ENCODE measurements around the gene PDGFB. TPM values are rescaled to one million over a fixed set of nuclear protein-coding genes. Genes with fewer than 3 reads are reported as not detected.

The PDGFB gene
- polyA plus RNA-seq, 4 donors = 0.22 to 7.5 (median 2.8) TPM

- peak overlapping the region in 1 of 3 donors; percentile 85 for H3K27ac ChIP-seq (ENCODE audit: low read depth in 1 of 3, low read length in 2 of 3)
- H3K27me3 ChIP-seq (ENCODE audit: control insufficient read depth in 3 of 3, insufficient read depth in 3 of 3, low read length in 3 of 3) = peaks cover 0 to 21% (median 0%) of the 10 kb centered on the region in 3 donors
- FAIRE-seq (no peak), DNase-seq (no peak)
- H3K36me3 ChIP-seq (ENCODE audit: control insufficient read depth in 3 of 3, insufficient read depth in 2 of 3, low read depth in 1 of 3, low read length in 3 of 3) = no peaks in the 10 kb centered on the region
- peaks cover 0 to 23% (median 3%) of the 10 kb centered on the region in 3 donors for H3K4me1 ChIP-seq (ENCODE audit: control insufficient read depth in 3 of 3, insufficient read depth in 2 of 3, low read depth in 1 of 3, low read length in 2 of 3)
- peaks cover 0 to 7% of the 10 kb centered on the region in 2 donors for H3K9me3 ChIP-seq (ENCODE audit: control insufficient read depth in 2 of 2, insufficient read depth in 1 of 2, low read depth in 1 of 2, low read length in 1 of 2)
- H3K4me3 ChIP-seq (ENCODE audit: low read depth in 1 of 3, low read length in 3 of 3) = no peak overlapping the region
- 75 to 88% (median 86%) methylated on average over 2 of the region's 2 CpGs for WGBS, 3 donors
Measured at GRCh38 chr22:39177456-39177775, 67.4 kb downstream of the PDGFB start.

GRCh38 chr22:39176714-39177455 is 67.9 kb downstream of the PDGFB start:
- Histone ChIP-seq H3K4me3 (ENCODE audit: low read depth in 1 of 3, low read length in 3 of 3) (no peak overlapping the region), H3K9me3 (ENCODE audit: control insufficient read depth in 2 of 2, insufficient read depth in 1 of 2, low read depth in 1 of 2, low read length in 1 of 2) (peaks cover 0 to 4% of the 10 kb centered on the region in 2 donors), H3K27me3 (ENCODE audit: control insufficient read depth in 3 of 3, insufficient read depth in 3 of 3, low read length in 3 of 3) (peaks cover 0 to 21% (median 0%) of the 10 kb centered on the region in 3 donors), H3K27ac (ENCODE audit: low read depth in 1 of 3, low read length in 2 of 3) (peak overlapping the region in 2 of 3 donors; percentile 59 to 85), H3K36me3 (ENCODE audit: control insufficient read depth in 3 of 3, insufficient read depth in 2 of 3, low read depth in 1 of 3, low read length in 3 of 3) (no peaks in the 10 kb centered on the region), H3K4me1 (ENCODE audit: control insufficient read depth in 3 of 3, insufficient read depth in 2 of 3, low read depth in 1 of 3, low read length in 2 of 3) (peaks cover 0 to 23% (median 3%) of the 10 kb centered on the region in 3 donors)
- FAIRE-seq = no peak
- WGBS, 3 donors = 77 to 85% (median 84%) methylated on average over 13 to 14 of the region's 14 CpGs
- no peak for DNase-seq

GRCh38 chr22:39176143-39176713 is 68.6 kb downstream of the PDGFB start:
- peaks cover 0 to 21% (median 0%) of the 10 kb centered on the region in 3 donors for H3K27me3 ChIP-seq (ENCODE audit: control insufficient read depth in 3 of 3, insufficient read depth in 3 of 3, low read length in 3 of 3)
- peak overlapping the region in 2 of 3 donors; percentile 59 to 85 for H3K27ac ChIP-seq (ENCODE audit: low read depth in 1 of 3, low read length in 2 of 3)
- no peak overlapping the region for H3K4me3 ChIP-seq (ENCODE audit: low read depth in 1 of 3, low read length in 3 of 3)
- 27 to 52% (median 36%) methylated on average over 19 to 23 of the region's 23 CpGs for whole genome bisulfite sequencing, 3 donors
- H3K4me1 ChIP-seq (ENCODE audit: control insufficient read depth in 3 of 3, insufficient read depth in 2 of 3, low read depth in 1 of 3, low read length in 2 of 3) = peaks cover 0 to 23% (median 3%) of the 10 kb centered on the region in 3 donors
- no peaks in the 10 kb centered on the region for H3K36me3 ChIP-seq (ENCODE audit: control insufficient read depth in 3 of 3, insufficient read depth in 2 of 3, low read depth in 1 of 3, low read length in 3 of 3)
- DNase-seq = peak in 1 of 2 donors; percentile 31
- H3K9me3 ChIP-seq (ENCODE audit: control insufficient read depth in 2 of 2, insufficient read depth in 1 of 2, low read depth in 1 of 2, low read length in 1 of 2) = no peaks in the 10 kb centered on the region
- FAIRE-seq = no peak

- Histone ChIP-seq H3K36me3 (ENCODE audit: control insufficient read depth in 3 of 3, insufficient read depth in 2 of 3, low read depth in 1 of 3, low read length in 3 of 3) (no peaks in the 10 kb centered on the region), H3K4me3 (ENCODE audit: low read depth in 1 of 3, low read length in 3 of 3) (no peak overlapping the region), H3K9me3 (ENCODE audit: control insufficient read depth in 2 of 2, insufficient read depth in 1 of 2, low read depth in 1 of 2, low read length in 1 of 2) (no peaks in the 10 kb centered on the region), H3K27me3 (ENCODE audit: control insufficient read depth in 3 of 3, insufficient read depth in 3 of 3, low read length in 3 of 3) (peaks cover 0 to 21% (median 0%) of the 10 kb centered on the region in 3 donors), H3K27ac (ENCODE audit: low read depth in 1 of 3, low read length in 2 of 3) (peak overlapping the region in 2 of 3 donors; percentile 59 to 85), H3K4me1 (ENCODE audit: control insufficient read depth in 3 of 3, insufficient read depth in 2 of 3, low read depth in 1 of 3, low read length in 2 of 3) (peaks cover 0 to 26% (median 3%) of the 10 kb centered on the region in 3 donors)
- no peak for FAIRE-seq
- 69 to 77% (median 70%) methylated on average over 18 of the region's 18 CpGs for WGBS, 3 donors
- no peak for DNase-seq
Measured at GRCh38 chr22:39175353-39176142, 69.2 kb downstream of the PDGFB start.

- H3K9me3 ChIP-seq (ENCODE audit: control insufficient read depth in 2 of 2, insufficient read depth in 1 of 2, low read depth in 1 of 2, low read length in 1 of 2) = no peaks in the 10 kb centered on the region
- peak overlapping the region; percentile 45 to 85 (median 59) for H3K27ac ChIP-seq (ENCODE audit: low read depth in 1 of 3, low read length in 2 of 3)
- DNase-seq (peak; percentile 51 to 66), FAIRE-seq (no peak)
- H3K4me1 ChIP-seq (ENCODE audit: control insufficient read depth in 3 of 3, insufficient read depth in 2 of 3, low read depth in 1 of 3, low read length in 2 of 3) = peaks cover 0 to 26% (median 3%) of the 10 kb centered on the region in 3 donors
- H3K27me3 ChIP-seq (ENCODE audit: control insufficient read depth in 3 of 3, insufficient read depth in 3 of 3, low read length in 3 of 3) = peaks cover 0 to 21% (median 0%) of the 10 kb centered on the region in 3 donors
- 20 to 24% (median 23%) methylated on average over 21 to 22 of the region's 22 CpGs for WGBS, 3 donors
- no peak overlapping the region for H3K4me3 ChIP-seq (ENCODE audit: low read depth in 1 of 3, low read length in 3 of 3)
- H3K36me3 ChIP-seq (ENCODE audit: control insufficient read depth in 3 of 3, insufficient read depth in 2 of 3, low read depth in 1 of 3, low read length in 3 of 3) = no peaks in the 10 kb centered on the region
Measured at GRCh38 chr22:39174498-39175352, 70.1 kb downstream of the PDGFB start.

- Histone ChIP-seq H3K4me3 (ENCODE audit: low read depth in 1 of 3, low read length in 3 of 3) (no peak overlapping the region), H3K27me3 (ENCODE audit: control insufficient read depth in 3 of 3, insufficient read depth in 3 of 3, low read length in 3 of 3) (peaks cover 0 to 21% (median 0%) of the 10 kb centered on the region in 3 donors), H3K9me3 (ENCODE audit: control insufficient read depth in 2 of 2, insufficient read depth in 1 of 2, low read depth in 1 of 2, low read length in 1 of 2) (no peaks in the 10 kb centered on the region), H3K36me3 (ENCODE audit: control insufficient read depth in 3 of 3, insufficient read depth in 2 of 3, low read depth in 1 of 3, low read length in 3 of 3) (no peaks in the 10 kb centered on the region), H3K27ac (ENCODE audit: low read depth in 1 of 3, low read length in 2 of 3) (peak overlapping the region; percentile 45 to 85 (median 59)), H3K4me1 (ENCODE audit: control insufficient read depth in 3 of 3, insufficient read depth in 2 of 3, low read depth in 1 of 3, low read length in 2 of 3) (peaks cover 0 to 26% (median 3%) of the 10 kb centered on the region in 3 donors)
- DNase-seq (peak in 1 of 2 donors; percentile 43), FAIRE-seq (no peak)
- 49 to 57% (median 56%) methylated on average over 11 of the region's 11 CpGs for WGBS, 3 donors
Measured at GRCh38 chr22:39173787-39174497, 70.8 kb downstream of the PDGFB start.
